ENCODE data around the gene ISG15. TPM values are rescaled to one million over a fixed set of nuclear protein-coding genes. Genes with fewer than 3 reads are reported as not detected.

The ISG15 gene
- total RNA-seq: 95.7 and 131 TPM in 2 replicates

DNA sequence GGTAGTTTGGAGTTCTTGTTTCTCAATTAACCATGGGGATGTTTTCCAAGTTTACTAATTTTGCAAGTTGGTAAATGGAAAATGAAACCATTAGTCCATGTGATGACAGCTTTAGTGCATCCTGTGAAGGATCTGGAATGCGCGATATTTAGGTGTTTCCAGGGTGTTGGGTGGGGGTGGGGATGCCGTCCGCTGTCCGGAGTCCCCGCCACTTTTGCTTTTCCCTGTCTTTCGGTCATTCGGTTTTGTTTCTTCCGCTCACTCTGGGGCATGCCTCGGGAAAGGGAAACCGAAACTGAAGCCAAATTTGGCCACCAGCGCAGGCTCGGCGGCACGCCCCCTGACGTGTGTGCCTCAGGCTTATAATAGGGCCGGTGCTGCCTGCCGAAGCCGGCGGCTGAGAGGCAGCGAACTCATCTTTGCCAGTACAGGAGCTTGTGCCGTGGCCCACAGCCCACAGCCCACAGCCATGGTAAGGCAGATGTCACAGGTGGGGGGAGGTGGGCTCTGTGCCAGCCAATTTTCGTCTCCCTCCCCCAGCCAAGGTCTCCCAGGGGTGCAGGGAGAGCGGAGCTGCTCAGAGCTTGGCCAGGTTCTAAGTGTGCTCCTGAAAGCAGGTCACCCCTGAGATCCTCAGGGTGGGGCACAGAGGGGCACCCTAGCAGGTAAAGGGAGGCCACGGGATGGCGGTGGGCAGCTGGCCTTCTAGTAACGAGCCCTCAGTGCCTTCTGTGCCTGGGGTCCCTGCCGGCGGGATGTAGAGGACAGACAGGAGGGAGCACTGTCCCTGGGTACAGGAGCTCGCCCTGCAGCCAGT lies at the start of gene ISG15:
Gene ISG15, plus strand, starts transcription at position 393 of the 817 bp plus-strand sequence. Its CDS starts 77 bp downstream, at position 470.

DNA sequence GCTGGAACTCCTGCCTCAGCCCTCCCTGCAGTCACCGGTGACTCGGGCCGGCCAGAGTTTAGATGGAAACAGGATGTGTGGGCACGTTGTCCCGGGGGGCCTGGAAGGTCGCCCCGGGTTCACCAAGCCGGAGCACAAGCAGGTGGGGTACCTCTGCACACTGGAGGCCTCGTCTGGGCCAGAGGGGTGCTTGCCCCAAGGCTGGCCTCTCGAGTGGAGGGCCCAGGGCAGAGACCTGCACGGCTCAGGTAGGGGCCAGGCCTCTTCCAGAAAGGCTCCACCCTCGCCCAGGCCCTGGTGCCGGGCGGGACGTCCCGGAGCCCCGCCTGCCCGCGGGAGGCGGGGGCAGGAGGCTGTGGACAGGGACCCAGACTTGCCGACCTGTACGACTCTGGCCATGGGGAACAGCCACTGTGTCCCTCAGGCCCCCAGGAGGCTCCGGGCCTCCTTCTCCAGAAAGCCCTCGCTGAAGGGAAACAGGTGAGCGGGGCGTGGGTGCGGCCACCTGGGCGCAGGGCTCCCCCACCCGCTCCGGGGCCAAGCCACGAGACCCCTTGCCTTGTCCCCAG lies 47.1 kb upstream of the ISG15 start, which contains the start of gene PLEKHN1:
Gene PLEKHN1, plus strand, starts transcription at position 348 of the 569 bp plus-strand sequence. Its CDS starts 50 bp downstream, at position 398.

DNA sequence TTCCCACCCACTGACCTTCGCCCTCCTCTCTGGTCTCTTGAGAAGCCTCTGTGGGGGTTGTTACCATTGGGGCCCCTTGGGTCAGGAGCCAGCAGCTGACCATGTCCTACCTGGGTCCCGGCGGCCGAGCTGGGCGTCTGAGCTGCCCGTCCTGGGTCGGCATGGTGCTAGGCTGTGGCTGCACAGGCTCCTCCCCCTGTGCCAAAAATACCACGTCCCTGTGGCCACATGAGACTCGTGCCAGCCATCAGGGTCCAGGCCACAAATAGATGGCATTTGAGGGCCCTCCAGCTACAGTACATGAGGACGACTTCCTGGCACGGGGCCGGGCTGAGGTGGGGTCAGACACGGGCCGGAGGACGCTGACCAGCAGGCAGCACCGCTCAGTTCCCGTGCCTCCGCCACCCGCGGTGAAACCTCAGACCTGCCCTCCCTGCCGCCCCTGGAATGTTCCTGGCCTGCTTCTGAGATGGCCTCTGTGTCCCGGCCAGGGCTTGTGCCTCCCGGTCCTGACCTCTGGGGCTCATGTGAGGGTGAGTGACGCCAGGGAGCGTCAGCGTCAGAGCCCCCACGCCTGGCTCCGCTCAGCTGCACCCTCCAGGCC lies 31.2 kb upstream of the ISG15 start, which contains the start of gene PERM1:
Gene PERM1, minus strand, starts transcription at position 139 of the 604 bp plus-strand sequence. CDS start 1,064 bp downstream, outside the sequence.

DNA sequence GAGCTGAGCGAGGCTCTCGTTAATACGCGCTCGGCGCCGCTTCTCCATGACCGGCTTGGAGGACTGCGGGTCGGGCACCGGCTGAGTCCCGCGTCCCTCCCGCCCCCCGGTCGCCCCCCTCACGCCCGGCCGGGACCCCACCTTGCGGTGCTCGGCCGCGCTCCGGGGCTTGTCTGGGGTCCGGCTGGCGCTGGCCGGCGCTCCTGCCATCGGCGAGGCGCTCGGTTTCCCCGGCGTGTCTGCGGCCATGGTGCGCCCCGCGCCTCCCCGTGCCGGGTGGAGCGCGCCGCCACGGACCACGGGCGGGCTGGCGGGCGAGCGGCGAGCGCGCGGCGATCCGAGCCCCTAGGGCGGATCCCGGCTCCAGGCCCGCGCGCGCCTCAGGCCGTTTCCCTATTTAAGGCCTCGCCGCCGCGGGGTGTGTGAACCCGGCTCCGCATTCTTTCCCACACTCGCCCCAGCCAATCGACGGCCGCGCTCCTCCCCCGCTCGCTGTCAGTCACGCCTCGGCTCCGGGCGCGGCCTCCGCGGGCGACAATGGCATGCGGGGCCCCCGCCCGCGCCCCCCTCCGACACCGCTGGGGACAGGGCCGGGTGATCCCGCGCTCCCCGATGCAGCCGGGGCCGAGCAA lies 13.5 kb upstream of the ISG15 start, which contains the start of gene HES4:
Gene HES4, minus strand, starts transcription at position 373 of the 632 bp plus-strand sequence. Its CDS starts 124 bp downstream, at position 249.

DNA sequence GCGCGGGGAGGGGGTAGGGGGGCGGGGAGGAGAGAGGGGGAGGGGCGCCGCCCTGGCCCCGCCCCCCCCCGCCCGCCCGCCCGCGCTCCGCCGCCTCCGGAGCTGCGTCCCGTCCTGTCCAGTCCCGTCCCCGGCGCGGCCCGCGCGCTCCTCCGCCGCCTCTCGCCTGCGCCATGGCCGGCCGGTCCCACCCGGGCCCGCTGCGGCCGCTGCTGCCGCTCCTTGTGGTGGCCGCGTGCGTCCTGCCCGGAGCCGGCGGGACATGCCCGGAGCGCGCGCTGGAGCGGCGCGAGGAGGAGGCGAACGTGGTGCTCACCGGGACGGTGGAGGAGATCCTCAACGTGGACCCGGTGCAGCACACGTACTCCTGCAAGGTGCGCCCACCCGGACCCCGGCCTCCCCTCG lies 6.7 kb downstream of the ISG15 start, which contains the start of gene AGRN:
Gene AGRN, plus strand, starts transcription at position 121 of the 405 bp plus-strand sequence. Its CDS starts 53 bp downstream, at position 174.

Other genes with a start within 250 kb of the ISG15 start
- gene SAMD11, start 89.6 kb upstream of the ISG15 start, total RNA-seq: 7.5 and 30.3 TPM in 2 replicates
- gene NOC2L, start 54.2 kb upstream of the ISG15 start, total RNA-seq: 74.6 and 75.0 TPM in 2 replicates
- 4.9 and 6.9 TPM in 2 replicates for gene KLHL17, start 52.9 kb upstream of the ISG15 start, total RNA-seq
- 0.09 and 0.63 TPM in 2 replicates for gene PLEKHN1, start 47.0 kb upstream of the ISG15 start, total RNA-seq
- under 0.01 TPM in 1 of 2 replicates, not detected in the other for gene PERM1, start 31.4 kb upstream of the ISG15 start, total RNA-seq
- gene HES4, start 13.4 kb upstream of the ISG15 start, total RNA-seq: 0.43 and 1.1 TPM in 2 replicates
- gene AGRN, start 6.6 kb downstream of the ISG15 start, total RNA-seq: 22.7 and 38.8 TPM in 2 replicates
- under 0.01 TPM in 1 of 2 replicates, not detected in the other for gene RNF223, start 60.8 kb downstream of the ISG15 start, total RNA-seq
- 2.1 and 3.2 TPM in 2 replicates for gene C1orf159, start 102.6 kb downstream of the ISG15 start, total RNA-seq
- gene TTLL10, start 160.4 kb downstream of the ISG15 start, total RNA-seq: not detected in 2 replicates
- 0.34 and 0.79 TPM in 2 replicates for gene TNFRSF18, start 193.1 kb downstream of the ISG15 start, total RNA-seq
- under 0.01 TPM in 1 of 2 replicates, not detected in the other for gene TNFRSF4, start 200.7 kb downstream of the ISG15 start, total RNA-seq
- gene SDF4, start 218.5 kb downstream of the ISG15 start, total RNA-seq: 136 and 144 TPM in 2 replicates
- gene B3GALT6, start 218.7 kb downstream of the ISG15 start, total RNA-seq: 10.1 and 14.0 TPM in 2 replicates
- gene C1QTNF12, start 233.2 kb downstream of the ISG15 start, total RNA-seq: 2.1 and 2.8 TPM in 2 replicates